ENCODE measurements around the gene RLF.

The RLF gene

DNA sequence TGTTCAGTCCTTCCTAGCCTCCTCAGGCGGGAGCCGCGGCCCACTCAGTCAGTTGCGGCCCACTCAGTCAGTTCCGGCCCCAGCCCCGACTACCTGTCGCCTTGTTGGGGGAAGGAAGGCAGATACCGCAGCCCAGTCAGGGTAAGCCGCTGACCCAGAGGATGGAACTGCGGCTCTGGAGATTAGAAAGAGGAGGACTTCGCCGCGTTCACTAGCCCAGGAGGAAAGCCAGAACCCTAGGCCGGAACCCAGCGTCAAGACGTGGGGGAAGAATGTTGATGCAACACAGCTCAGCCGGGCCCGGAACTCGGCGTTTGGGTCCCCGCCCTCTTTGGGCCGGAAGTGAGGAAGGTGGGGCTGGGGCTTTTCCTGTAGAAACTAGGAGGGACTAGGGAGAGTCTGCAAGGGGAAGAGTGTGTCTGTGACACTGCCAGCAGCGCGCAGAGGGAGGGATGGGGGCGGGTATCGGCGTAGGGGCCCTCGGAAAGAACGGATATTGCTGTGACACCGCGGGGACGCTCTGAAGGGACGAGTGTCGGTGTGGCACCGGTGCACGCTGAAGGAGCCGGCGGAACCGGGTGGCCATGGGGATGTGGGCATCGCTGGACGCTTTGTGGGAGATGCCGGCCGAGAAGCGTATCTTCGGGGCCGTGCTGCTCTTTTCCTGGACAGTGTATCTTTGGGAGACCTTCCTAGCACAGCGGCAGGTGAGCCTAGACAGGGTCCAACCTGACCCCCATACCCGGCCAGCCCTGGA is 96.7 kb downstream of the RLF start, which contains the start of gene ZMPSTE24:
Gene ZMPSTE24 (plus strand): TSS at position 549 of the 757 bp plus-strand sequence. CDS start 36 bp downstream, at position 585.
- Mint-ChIP-seq H3K27ac (peak within 1 kb of the TSS; percentile 99 to 100), H3K4me3 (peak within 1 kb of the TSS; percentile 95 to 97), H3K27me3 (no peaks in the 10 kb centered on the region), H3K4me1 (ENCODE audit: low read depth in 2 of 2) (peaks cover 6 to 28% of the 10 kb centered on the region in 2 donors), H3K36me3 (ENCODE audit: insufficient read depth) (peaks cover 51% of the 10 kb centered on the region), H3K9me3 (no peaks in the 10 kb centered on the region)
- ATAC-seq (replicated peaks) (peak; percentile 95), DNase-seq (peak; percentile 93 to 95 (median 93))

DNA sequence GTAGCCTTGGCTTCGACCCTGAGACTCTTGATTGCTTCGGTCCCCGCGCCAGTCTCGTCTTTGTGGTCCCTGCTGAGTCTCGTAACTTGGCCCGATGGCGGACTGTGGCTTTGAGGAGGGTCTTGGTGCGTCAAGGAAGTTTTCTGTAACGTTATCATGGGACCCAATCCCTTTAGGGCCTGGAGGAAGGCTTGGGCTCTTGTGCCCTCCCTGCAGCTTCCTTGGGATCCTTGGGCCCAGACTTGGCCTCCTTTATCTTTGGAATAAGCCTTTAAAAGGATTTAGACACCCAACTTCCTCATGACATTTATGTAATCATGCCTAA is 97.2 kb downstream of the RLF start:
- Mint-ChIP-seq H3K4me1 (ENCODE audit: low read depth in 2 of 2) (peaks cover 8 to 30% of the 10 kb centered on the region in 2 donors), H3K27ac (peak overlapping the region; percentile 99 to 100), H3K4me3 (peak overlapping the region; percentile 95 to 97), H3K27me3 (no peaks in the 10 kb centered on the region), H3K36me3 (ENCODE audit: insufficient read depth) (peaks cover 56% of the 10 kb centered on the region), H3K9me3 (no peaks in the 10 kb centered on the region)
- ATAC-seq (replicated peaks) (no peak), DNase-seq (no peak)

DNA sequence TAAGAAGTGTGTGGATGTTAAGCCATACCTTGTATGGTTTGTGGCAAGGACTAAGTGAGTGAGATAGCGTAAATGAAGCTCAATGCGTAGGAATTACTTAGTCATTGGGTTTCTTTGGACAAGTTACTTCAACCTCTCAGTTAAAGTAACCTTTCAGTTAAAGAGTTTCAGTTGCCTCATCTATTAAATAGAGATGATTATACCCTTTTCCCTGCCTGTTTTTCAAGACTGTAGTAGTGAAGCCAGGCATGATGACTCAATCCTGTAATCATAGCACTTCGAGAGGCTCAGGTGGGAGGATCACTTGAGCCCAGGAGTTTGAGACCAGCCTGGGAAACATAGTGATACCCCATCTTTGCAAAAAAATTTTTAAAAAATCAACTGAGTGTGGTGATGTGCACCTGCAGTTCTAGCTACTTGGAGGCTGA is 103.2 kb downstream of the RLF start:
- DNase-seq, result no peak
- H3K36me3 Mint-ChIP-seq (ENCODE audit: insufficient read depth), result peaks cover 68% of the 10 kb centered on the region
- no peak overlapping the region for H3K27ac Mint-ChIP-seq
- no peak overlapping the region for H3K4me3 Mint-ChIP-seq
- peaks cover 5 to 18% of the 10 kb centered on the region in 2 donors for H3K4me1 Mint-ChIP-seq (ENCODE audit: low read depth in 2 of 2)
- ATAC-seq (replicated peaks), result no peak
- no peaks in the 10 kb centered on the region for H3K9me3 Mint-ChIP-seq
- no peaks in the 10 kb centered on the region for H3K27me3 Mint-ChIP-seq

DNA sequence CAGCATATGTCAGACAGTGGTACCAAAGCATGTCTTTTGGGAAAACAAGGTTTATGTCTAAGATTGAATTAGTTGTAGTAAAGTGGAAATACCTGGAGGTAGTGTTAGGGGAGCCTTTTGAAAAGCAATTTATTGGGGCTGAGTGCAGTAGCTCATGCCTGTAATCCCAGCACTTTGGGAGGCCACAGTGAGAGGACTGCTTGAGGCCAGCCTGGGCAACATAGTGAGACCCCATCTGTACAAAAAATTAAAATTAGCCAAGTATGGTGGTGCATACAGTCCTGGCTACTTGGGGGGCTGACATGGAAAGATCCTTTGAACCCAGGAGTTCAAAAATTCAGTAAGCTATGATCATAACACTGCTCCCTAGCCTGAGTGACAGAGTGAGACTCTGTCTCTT is 104.1 kb downstream of the RLF start:
- H3K4me3 Mint-ChIP-seq, result no peak overlapping the region
- peaks cover 70% of the 10 kb centered on the region for H3K36me3 Mint-ChIP-seq (ENCODE audit: insufficient read depth)
- H3K27ac Mint-ChIP-seq, result no peak overlapping the region
- no peak for DNase-seq
- peaks cover 5 to 12% of the 10 kb centered on the region in 2 donors for H3K4me1 Mint-ChIP-seq (ENCODE audit: low read depth in 2 of 2)
- no peaks in the 10 kb centered on the region for H3K9me3 Mint-ChIP-seq
- H3K27me3 Mint-ChIP-seq, result no peaks in the 10 kb centered on the region
- ATAC-seq (replicated peaks), result no peak

- ATAC-seq (replicated peaks), result no peak
- Mint-ChIP-seq H3K4me1 (ENCODE audit: low read depth in 2 of 2) (peaks cover 5 to 11% of the 10 kb centered on the region in 2 donors), H3K36me3 (ENCODE audit: insufficient read depth) (peaks cover 68% of the 10 kb centered on the region), H3K4me3 (no peak overlapping the region), H3K9me3 (no peaks in the 10 kb centered on the region), H3K27me3 (no peaks in the 10 kb centered on the region), H3K27ac (no peak overlapping the region)
- DNase-seq, result no peak
These were observed 104.7 kb downstream of the RLF start for GRCh38 chr1:40265919-40266318.

DNA sequence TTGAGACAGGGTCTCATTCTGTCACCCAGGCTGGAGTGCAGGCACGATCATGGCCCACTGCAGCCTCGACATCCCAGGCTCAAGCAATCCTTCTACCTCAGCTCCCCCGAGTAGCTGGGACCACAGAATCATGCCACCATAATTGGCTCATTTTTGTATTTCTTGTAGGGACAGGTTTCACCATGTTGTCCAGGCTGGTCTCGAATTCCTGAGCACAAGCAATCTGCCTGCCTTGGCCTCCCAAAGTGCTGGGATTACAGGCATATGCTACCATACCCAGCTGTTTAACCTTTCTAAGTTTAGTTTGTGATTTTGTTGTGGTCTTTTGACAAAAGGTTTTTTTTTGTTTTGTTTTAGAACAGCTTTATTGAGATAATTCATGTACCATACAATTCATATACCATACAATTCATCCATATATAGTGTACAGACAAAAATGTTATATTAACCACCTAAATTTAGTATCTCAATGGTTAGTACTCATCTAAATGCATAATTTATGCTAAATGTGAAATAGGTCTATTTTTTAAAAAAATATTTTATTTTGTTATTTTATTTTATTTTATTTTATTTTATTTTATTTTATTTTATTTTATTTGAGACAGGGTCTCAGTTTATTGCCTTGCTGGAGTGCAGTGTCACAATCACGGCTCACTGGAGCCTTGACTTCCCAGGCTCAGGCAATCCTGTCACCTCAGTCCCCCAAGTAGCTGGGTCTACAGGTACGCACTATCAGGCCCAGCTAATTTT is 105.8 kb downstream of the RLF start:
- no peak overlapping the region for H3K27ac Mint-ChIP-seq
- peaks cover 59% of the 10 kb centered on the region for H3K36me3 Mint-ChIP-seq (ENCODE audit: insufficient read depth)
- no peak overlapping the region for H3K4me3 Mint-ChIP-seq
- H3K27me3 Mint-ChIP-seq, result no peaks in the 10 kb centered on the region
- H3K4me1 Mint-ChIP-seq (ENCODE audit: low read depth in 2 of 2), result peaks cover 5 to 11% of the 10 kb centered on the region in 2 donors
- DNase-seq (no peak), ATAC-seq (replicated peaks) (no peak)
- no peaks in the 10 kb centered on the region for H3K9me3 Mint-ChIP-seq

DNA sequence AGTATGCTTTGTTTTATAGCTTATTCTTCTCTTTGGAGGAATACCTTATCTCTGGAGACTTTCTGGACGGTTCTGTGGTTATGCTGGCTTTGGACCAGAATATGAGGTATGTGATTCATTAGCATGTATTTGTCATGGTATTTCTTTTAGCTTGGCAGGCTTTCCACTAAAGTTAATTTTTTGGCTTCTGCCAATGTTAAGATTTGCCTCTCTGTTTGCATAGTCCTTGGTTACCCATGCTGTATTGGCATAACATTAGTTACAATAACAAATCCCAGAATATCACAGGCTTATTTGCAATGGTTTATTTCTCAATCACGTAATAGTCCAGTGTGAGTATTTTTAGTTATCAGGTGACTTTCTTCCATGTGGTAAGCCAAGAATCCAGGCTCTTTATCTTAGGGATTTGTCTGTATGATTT is 106.6 kb downstream of the RLF start:
- Mint-ChIP-seq H3K4me3 (no peak overlapping the region), H3K36me3 (ENCODE audit: insufficient read depth) (peaks cover 59% of the 10 kb centered on the region), H3K27me3 (no peaks in the 10 kb centered on the region), H3K4me1 (ENCODE audit: low read depth in 2 of 2) (peaks cover 3 to 9% of the 10 kb centered on the region in 2 donors), H3K27ac (no peak overlapping the region), H3K9me3 (no peaks in the 10 kb centered on the region)
- DNase-seq (no peak), ATAC-seq (replicated peaks) (no peak)

GRCh38 chr1:40268211-40268610 is 107.0 kb downstream of the RLF start:
- Mint-ChIP-seq H3K4me3 (no peak overlapping the region), H3K4me1 (ENCODE audit: low read depth in 2 of 2) (peaks cover 0 to 9% of the 10 kb centered on the region in 2 donors), H3K36me3 (ENCODE audit: insufficient read depth) (peaks cover 61% of the 10 kb centered on the region), H3K27me3 (no peaks in the 10 kb centered on the region), H3K27ac (no peak overlapping the region), H3K9me3 (no peaks in the 10 kb centered on the region)
- DNase-seq (no peak), ATAC-seq (replicated peaks) (no peak)

GRCh38 chr1:40270152-40270834 is 109.1 kb downstream of the RLF start:
- no peaks in the 10 kb centered on the region for H3K27me3 Mint-ChIP-seq
- no peak overlapping the region for H3K4me3 Mint-ChIP-seq
- H3K36me3 Mint-ChIP-seq (ENCODE audit: insufficient read depth), result peaks cover 47% of the 10 kb centered on the region
- H3K4me1 Mint-ChIP-seq (ENCODE audit: low read depth in 2 of 2), result peaks cover 0 to 12% of the 10 kb centered on the region in 2 donors
- H3K27ac Mint-ChIP-seq, result peak overlapping the region; percentile 18 to 79
- no peaks in the 10 kb centered on the region for H3K9me3 Mint-ChIP-seq
- no peak for ATAC-seq (replicated peaks)
- DNase-seq, result no peak

DNA sequence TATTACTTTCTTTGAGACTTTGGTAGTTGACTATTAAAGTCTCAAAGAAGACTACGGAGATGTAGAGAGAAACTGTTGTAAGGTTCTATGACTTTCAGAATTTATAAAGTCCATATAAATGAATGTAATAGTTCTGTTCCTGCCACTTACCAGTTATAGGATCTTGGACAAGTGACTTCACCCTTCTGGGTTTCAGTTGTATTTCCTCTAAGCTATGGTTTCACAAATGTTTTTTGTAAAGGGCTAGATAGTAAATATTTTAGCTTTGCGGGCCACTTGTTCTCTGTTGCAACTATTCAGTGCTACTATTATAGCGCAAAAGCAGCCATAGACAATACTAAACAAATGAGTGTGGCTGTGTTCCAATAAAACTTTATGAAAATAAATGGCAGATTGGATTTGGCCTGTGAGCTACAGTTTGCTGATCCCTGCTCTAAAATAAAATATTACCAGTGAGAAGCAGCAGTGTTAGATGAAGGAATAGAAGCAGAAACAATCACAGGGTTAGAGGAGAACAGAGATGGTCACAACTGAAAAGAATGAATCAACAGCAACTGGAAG is 111.5 kb downstream of the RLF start:
- no peak for DNase-seq
- H3K27me3 Mint-ChIP-seq, result no peaks in the 10 kb centered on the region
- H3K4me1 Mint-ChIP-seq (ENCODE audit: low read depth in 2 of 2), result peaks cover 0 to 12% of the 10 kb centered on the region in 2 donors
- H3K9me3 Mint-ChIP-seq, result no peaks in the 10 kb centered on the region
- ATAC-seq (replicated peaks), result no peak
- no peak overlapping the region for H3K4me3 Mint-ChIP-seq
- H3K36me3 Mint-ChIP-seq (ENCODE audit: insufficient read depth), result peaks cover 51% of the 10 kb centered on the region
- H3K27ac Mint-ChIP-seq, result peak overlapping the region in 1 of 2 donors; percentile 74

DNA sequence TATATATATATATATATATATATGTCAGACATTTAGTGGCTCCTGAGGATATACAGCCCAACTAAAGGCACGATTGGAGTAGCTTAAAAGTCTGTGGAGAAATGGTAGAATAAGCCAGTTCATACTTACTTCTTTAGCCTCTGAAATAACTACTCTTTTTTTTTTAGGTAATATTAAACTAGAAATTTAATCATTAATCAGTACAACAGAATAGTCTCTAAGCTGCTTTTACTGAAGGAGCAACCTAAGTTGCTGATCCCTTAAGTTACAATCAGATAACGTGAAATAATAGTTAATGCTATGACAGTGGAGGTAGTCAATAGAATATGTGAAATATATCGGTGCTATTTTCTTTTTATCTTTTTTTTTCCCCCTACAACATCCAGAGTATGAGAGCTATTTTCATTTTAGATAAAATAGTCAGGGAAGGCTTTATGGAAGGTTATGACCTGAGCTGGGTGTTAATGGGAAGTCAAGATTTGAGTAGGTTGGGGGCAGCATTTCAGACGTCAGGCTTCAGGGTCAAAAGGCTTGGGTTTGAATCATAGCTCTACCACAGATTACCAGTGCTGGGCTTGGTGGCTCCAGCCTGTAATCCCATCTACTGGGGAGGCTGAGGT is 112.5 kb downstream of the RLF start:
- peaks cover 46% of the 10 kb centered on the region for H3K36me3 Mint-ChIP-seq (ENCODE audit: insufficient read depth)
- no peak for ATAC-seq (replicated peaks)

GRCh38 chr1:40274331-40274730 is 113.1 kb downstream of the RLF start:
- H3K9me3 Mint-ChIP-seq, result no peaks in the 10 kb centered on the region
- DNase-seq (no peak), ATAC-seq (replicated peaks) (no peak)
- H3K4me1 Mint-ChIP-seq (ENCODE audit: low read depth in 2 of 2), result peaks cover 0 to 12% of the 10 kb centered on the region in 2 donors
- no peak overlapping the region for H3K4me3 Mint-ChIP-seq
- no peaks in the 10 kb centered on the region for H3K27me3 Mint-ChIP-seq
- peaks cover 43% of the 10 kb centered on the region for H3K36me3 Mint-ChIP-seq (ENCODE audit: insufficient read depth)
- H3K27ac Mint-ChIP-seq, result peak overlapping the region in 1 of 2 donors; percentile 70

More for the DNA sequence above, 112.5 kb downstream of the RLF start:
- DNase-seq, result no peak
- no peaks in the 10 kb centered on the region for H3K9me3 Mint-ChIP-seq
- peaks cover 0 to 12% of the 10 kb centered on the region in 2 donors for H3K4me1 Mint-ChIP-seq (ENCODE audit: low read depth in 2 of 2)
- H3K27me3 Mint-ChIP-seq, result no peaks in the 10 kb centered on the region
- no peak overlapping the region for H3K4me3 Mint-ChIP-seq
- peak overlapping the region in 1 of 2 donors; percentile 70 for H3K27ac Mint-ChIP-seq

DNA sequence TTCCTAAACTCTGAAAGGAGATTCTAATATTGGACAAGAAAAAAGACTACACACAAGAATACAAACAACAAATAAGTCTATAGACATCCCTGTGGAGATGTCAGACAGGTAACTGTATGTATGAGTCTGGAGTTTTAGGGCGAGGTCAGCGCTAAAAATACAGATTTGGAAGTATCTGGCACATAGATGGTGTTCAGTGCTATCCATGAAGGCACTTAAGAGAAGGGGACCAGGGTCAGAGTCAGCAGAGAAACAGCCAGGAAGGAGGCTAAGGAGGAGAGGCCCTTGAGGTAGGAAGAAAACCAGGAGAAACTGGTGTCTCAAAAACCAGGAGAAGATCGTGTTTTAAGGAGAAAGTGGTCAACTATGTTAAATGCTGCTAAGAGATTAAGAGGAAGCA is 114.9 kb downstream of the RLF start:
- peaks cover 46% of the 10 kb centered on the region for H3K36me3 Mint-ChIP-seq (ENCODE audit: insufficient read depth)
- H3K27me3 Mint-ChIP-seq, result no peaks in the 10 kb centered on the region
- no peak for DNase-seq
- no peaks in the 10 kb centered on the region for H3K9me3 Mint-ChIP-seq
- H3K4me1 Mint-ChIP-seq (ENCODE audit: low read depth in 2 of 2), result peaks cover 0 to 7% of the 10 kb centered on the region in 2 donors
- no peak for ATAC-seq (replicated peaks)
- H3K4me3 Mint-ChIP-seq, result no peak overlapping the region
- peak overlapping the region in 1 of 2 donors; percentile 12 for H3K27ac Mint-ChIP-seq

Measured in effector memory CD8-positive, alpha-beta T cell (primary cell).